Activated CD8-positive, alpha-beta memory T cell treated with anti-CD3 and anti-CD28 coated beads for 48 hours (primary cell): ENCODE data around the gene APPBP2.
A peak's percentile ranks its signal among the peaks of the same experiment; 100 is the strongest.
"Not testable (repeated sequence)": the region's sequence is repeated elsewhere in the genome, so short reads cannot be mapped to it uniquely, and the experiment has no call there.

Source experiments
- DNase-seq, 3 experiments: peaks; one replicate each; pipeline ENCODE4 v3.0.0-alpha.2; 2020; ENCODE audit warnings: low read depth in 2 of 3, low spot score in 2 of 3

Gene APPBP2

DNA sequence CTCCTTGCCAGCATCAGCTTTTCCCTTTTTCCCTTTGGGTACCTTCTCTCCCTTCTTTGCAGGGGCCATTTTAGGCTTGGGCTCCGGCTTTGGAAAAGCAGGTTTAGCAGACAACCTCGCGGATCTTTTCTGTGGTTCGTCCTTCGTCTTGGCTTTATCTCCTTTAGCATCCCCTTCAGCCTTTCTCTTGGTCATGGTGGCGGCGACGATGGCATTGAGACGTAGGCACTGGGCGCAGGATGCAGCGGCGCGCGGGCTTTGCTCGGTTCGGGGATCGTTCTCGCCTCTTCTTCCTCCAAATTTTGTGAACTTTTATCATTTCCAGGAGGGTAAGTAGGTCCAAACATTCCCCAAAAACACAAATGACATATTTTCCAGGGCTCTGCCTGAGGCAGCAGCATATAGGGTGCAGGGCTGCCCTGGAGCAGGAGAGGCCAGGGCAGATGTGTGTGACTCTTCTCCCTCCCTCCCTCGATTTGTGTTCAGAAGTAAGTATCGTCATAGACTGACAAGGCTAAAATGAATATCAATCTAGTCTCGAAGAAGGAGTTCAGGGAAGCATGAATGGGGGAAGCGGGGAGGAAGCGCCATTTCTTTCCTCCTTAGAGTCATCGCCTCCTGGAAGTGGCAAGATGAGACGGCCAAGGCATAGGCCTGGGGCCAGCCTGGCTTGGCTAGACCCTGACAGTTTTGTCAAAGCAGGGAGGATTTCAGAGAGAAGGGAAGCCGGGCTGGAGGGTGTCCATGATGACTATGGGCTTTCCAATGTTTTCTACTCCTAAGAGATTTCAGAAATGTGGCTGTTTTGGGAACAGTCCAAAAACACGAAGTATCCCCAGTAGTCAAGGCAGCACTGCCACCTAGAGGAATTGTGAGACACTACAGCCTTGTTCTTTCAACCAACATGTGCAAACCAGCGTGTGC is 90.5 kb downstream of the APPBP2 start:
- DNase-seq = no peak

DNA sequence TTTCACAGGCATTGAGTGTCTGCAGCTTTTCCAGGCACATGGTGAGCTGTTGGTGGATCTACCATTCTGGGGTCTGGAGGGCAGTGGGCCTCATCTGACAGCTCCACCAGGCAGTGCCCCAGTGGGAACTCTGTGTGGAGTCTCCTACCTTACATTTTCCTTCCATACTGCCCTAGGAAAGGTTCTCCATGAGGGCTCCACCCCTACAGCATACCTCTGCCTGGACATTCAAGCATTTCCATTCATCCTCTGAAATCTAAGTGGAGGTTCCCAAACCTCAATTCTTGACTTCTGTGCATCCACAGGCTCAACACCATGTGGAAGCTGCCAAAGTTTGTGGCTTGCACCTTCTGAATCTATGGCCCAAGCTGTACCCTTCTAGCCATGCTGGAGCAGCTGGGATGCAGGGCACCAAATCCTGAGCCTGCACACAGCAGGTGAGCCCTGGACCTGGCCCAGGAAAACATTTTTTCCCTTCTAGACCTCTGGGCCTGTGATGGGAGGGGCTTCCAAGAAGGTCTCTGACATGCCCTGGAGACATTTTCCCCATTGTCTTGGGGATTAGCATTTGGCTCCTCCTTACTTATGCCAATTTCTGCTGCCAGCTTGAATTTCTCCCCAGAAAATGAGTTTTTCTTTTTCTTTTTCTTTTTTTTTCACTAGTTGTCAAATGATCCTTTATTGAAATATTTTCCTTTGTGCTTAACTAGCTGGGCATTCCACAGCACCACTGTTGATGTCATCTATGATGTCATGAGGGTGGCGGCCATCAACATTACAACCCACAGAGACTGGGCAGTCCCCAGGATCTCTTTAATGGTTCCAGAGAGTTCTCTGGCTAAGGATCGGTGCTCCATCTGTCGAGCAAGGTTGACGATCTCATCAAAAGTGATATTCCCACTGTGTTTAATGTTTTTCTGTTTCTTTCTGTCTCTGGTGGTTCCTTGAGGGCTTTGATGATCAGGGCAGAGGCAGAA is 92.7 kb downstream of the APPBP2 start:
- not testable (repeated sequence) for DNase-seq

DNA sequence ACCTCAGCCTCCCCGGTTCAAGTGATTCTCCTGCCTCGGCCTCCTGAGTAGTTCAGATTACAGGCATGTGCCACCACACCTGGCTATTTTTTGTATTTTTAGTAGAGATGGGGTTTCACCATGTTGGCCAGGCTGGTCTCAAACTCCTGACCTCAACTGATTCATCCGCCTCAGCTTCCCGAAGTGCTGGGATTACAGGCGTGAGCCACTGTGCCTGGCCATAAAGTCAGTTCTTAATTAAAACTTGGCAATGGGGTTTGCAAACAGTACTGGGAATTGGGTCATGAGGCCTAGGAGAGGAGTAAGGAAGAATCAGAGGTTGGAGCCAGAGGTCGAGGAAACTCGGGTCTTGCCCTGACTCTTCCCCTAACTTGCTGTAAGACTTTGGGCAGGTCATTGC is 95.5 kb downstream of the APPBP2 start:
- not testable (repeated sequence) for DNase-seq

DNA sequence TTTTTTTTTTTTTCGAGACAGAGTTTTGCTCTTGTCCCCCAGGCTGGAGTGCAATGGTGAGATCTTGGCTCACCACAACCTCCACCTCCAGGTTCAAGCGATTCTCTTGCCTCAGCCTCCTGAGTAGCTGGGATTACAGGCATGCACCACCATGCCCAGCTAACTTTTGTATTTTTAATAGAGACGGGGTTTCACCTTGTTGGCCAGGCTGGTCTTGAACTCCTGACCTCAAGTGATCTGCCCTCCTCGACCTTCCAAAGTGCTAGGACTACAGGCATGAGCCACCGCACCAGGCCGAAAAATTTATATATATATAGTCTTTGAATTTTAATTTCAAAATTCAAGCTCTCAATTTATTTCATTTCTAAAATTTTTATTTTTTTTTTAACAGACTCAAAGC is 97.6 kb downstream of the APPBP2 start:
- DNase-seq = not testable (repeated sequence)

DNA sequence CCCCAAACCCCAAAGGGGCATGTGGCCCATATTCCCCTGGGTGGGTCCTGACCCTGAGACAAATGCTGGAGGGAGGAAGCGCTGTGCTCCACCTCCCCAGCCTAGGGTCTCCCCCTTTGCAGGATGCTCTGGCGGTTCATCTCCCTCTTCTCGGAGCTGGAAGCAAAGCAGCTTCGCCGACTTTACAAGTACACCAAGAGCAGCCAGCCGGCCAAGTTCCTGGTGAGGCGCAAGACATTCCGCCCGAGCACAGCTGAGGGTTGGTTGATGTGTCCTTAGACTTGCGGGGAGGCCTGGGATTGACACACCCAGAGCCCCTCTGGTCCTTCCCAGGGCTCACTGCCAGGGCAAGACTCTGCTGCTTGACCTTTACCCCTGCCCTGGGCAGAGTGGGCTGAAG is 99.4 kb downstream of the APPBP2 start:
- DNase-seq = no peak

DNA sequence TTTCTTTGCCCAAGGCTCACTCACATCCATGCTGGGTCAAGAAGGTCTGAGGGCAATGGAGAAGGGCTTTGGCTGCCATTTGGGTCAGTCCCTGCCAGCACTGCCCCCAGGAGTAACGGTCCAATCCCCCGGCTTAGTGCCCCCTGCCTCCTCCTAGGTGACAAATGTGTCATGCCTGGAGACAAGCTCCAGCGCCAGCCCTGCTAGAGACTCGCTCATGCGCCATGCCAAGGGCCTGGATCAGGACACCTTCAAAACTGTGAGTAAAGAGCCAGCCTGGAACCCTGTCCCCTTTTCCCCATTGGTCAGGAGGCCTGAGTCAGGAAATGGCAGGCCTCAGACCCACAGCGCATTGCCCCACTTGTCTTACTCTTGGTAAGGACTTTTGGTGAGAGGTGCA is 100.4 kb downstream of the APPBP2 start:
- DNase-seq = no peak

DNA sequence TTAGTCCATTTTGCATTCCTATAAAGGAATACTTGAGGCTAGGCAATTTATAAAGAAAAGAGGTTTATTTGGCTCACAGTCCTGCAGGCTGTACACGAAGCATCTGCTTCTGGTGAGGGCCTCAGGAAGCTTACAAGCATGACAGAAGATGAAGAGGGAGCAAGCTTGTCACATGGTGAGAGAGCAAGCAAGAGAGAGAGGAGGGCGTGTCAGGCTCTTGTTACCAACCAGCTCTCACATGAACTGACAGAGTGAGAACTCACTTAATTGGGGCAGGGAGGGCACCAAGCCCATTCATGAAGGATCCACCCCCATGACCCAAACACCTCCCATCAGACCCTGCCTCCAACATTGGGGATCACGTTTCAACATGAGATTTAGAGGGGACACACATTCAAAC is 102.2 kb downstream of the APPBP2 start:
- no peak for DNase-seq

DNA sequence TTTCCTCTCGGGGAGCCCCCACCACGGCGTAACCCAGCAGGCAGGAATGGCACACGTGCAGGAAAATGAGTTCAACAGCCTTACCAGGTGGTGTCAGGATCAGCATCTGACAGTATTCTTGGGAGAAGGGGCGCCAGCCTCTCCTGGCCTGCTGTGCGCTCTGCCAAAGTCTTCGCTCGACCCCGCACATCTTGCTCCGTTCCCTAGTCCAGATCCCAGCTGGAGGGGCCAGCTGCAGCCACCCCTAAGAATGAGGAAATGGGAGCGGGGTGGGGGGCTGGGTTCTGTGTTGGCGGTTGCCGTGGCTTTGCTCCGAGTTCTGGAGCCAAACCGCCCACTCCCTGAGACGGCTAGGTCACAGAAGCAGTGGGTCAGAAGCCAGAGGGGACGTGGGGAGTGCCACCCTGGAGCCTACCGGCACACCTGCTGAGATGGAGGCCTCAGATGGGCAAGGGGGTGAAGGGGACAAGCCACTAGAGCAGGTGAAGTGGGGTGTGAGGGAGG is 103.8 kb downstream of the APPBP2 start, which contains the start of gene CHCT1:
Gene CHCT1, plus strand, starts transcription at position 328 of the 504 bp plus-strand sequence. Its CDS starts 104 bp downstream, at position 432.
- DNase-seq = no peak

DNA sequence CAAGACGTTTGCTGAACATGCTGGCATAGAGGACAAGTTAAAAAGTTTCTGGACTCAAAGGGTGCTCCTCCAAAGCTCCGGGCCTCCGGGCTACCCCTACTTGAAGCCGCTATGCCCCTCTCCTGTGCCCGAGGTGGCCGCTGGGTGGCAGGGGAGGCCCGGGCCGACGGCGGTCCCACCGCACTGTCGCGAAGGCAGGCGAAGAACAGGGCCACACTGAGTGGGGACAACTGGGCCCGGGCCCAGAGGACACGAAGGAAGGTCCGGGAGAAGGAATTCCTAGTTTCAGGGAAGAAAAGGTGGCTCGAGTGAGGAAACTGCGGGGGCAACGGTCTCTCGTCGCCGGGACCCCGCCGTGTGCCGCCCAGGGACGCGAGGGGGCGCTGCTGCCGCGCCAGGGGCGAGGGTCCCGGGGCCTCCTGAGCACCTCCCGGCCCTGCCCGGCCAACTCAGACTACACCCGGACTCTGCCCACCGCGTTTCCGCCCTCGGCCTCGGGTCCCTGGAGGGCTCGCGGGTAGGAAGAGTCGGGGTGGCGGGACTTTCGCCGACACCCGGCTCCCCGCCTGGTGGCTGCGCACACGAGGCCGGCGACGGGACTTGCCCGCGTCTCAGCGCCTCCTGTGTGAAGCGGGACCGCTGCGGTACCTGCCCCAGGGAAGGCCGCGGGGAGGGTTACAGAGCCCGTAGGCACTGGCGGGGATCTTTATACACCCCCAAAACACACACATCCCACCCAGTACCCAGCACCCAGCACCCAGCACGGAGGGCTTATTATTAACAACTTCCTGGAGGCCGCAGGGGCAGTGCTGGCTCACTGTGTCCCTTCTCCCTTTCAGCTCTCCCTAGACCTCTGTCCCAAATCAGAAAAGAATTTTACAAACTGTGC is 104.5 kb downstream of the APPBP2 start:
- peak; percentile 50 to 65 (median 53) for DNase-seq

DNA sequence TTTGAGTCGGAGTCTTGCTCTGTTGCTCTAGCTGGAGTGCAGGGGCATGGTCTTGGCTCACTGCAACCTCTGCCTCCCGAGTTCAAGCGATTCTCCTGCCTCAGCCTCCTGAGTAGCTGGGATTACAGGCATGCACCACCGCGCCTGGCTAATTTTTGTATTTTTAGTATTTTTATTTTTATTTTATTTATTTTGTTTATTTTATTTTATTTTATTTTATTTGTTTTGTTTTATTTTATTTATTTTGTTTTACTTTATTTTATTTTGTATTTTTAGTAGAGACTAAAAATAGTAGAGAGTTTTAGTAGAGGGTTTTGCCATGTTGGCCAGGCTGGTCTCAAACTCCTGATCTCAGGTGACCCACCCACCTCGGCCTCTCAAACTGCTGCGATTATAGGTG is 106.2 kb downstream of the APPBP2 start:
- DNase-seq = not testable (repeated sequence)

DNA sequence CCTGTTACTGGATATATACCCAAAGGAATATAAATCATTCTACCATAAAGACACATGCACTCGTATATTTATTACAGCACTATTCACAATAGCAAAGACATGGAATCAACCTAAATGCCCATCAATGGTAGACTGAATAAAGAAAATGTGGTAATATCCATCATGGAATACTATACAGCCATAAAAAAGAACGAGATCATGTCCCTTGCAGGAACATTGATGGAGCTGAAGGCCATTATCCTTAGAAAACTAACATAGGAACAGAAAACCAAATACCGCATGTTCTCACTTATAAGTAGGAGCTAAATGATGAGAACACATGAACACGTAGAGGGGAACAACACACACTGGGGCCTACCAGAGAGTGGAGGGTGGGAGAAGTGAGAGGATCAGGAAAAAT is 107.0 kb downstream of the APPBP2 start:
- DNase-seq = not testable (repeated sequence)

DNA sequence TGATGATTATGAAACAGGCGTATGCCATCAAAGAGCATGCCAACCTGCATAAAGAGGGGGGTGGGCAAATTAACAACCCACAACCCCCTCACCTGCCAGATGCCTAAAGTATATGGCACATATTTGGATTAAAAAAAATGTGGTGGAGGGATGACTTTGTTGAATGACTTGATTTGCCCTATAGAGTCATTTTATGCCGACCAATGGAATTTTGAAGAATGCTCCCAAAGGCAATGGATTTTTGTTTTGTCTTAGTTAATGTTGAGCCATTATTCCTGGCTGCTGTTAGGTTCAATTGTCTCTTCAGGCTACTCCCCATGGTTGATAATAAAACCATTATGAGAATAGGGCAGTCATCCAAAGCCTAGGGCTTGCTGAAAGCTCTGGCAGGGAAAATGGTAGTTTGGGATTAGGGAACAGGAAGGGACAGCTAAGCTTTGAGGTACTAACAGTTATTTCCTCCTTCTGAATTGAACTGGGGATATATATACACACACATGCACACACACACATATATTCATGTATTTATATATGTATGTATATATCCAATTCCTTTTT is 109.6 kb downstream of the APPBP2 start:
- no peak for DNase-seq

DNA sequence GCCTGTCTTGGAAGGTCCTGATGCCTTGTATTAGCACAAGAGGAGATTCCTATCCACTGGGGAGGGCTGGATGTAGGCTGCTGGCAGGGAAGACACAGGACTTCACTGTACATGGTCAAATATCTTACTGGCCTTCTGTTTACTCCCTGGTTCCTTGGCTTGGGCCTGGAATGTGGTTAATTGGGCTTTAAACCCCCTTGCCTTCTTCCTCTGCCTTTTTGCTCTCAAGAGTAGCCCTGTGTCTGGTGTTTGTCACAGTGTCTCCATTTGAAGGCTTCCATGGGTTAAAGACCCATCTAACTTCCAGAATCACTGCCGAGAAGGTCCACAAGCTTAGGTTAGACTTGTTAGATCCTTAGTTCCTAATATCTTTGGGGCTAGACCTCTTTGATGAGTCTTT is 110.9 kb downstream of the APPBP2 start:
- DNase-seq = no peak

DNA sequence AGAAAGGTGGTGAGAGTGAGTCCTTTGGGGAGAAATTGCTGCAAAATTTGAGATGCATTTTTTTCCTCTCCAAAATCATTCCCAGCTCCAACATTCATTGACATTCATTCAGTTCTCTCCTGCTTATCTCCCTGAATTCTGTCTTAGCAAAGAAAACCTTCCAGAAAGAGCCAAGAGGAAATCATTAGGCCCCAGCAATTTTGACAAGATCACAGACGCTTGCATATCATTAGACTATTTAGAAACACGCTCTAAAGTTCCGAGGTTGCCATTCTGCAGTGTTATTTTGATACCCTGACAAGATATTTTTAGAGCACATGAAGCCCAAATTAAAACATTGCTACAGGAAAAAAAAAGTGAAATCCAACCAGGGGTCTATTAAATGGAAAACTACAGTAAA is 113.3 kb downstream of the APPBP2 start:
- DNase-seq = no peak

DNA sequence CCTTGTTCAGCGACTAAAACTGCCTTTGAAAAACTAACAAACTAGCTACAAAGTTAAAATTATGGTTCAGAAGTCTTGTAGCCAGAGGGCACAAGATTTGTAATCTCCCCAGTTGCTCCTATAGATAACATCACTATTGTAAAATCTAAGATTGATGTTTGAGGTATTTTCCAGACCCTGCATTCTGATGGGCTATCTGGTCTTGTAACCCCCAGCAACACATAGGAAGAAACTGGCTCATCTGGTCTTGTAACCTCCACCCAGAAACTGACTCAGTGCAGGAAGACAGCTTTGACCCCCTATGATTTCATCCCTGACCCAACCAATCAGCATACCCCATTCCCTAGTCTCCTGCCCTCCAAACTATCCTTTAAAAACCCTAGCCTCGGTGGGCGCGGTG is 116.0 kb downstream of the APPBP2 start:
- DNase-seq = no peak

DNA sequence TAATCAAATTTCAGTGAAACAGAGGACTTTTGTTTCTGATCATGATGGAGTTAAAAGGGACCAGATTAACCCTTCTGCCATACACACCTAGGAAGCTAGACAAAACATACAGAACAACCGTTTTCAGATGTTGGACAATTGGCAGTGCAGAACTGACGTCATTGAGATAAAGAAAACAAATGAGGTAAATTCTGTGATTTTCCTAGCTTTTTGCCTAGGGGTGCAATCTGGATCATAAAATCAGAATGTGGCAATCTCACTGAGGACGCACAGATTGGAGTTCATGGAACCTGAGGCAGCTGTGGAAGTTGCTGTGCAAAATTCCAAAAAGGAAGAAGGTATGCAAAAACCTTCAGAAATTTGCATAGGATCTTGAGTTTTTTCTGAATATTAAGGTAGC is 119.2 kb downstream of the APPBP2 start:
- no peak for DNase-seq

DNA sequence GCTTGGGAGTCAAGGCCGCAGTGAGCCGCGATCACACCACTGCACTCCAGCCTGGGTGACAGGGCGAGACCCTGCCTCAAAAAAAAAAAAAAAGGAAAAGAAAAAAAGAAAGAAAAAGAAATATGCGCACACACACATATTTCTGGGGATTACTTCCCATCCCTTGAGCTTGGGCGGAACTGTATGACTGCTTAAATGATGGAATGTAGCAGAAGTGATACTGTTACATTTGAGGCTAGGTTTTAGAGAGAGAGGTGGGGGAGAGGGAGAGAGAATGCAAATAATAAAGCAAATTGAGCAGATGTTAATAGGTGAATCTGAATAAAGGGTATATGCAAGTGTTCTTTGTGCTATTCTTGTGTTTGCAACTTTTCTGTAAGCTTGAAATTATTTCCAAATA is 122.1 kb downstream of the APPBP2 start:
- no peak for DNase-seq

DNA sequence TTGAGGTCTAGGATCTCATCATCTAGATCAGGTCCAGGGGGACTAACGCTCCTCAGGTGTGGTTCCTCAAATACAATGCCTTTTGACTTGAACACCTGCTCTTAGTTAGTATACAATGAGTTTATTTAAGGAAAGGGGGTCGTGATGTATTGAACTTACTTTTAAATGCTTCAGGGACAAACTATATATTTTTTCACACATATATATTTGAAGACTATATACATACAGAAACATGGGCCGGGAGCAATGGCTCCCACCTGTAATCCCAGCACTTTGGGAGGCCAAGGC is 122.6 kb downstream of the APPBP2 start:
- no peak for DNase-seq

DNA sequence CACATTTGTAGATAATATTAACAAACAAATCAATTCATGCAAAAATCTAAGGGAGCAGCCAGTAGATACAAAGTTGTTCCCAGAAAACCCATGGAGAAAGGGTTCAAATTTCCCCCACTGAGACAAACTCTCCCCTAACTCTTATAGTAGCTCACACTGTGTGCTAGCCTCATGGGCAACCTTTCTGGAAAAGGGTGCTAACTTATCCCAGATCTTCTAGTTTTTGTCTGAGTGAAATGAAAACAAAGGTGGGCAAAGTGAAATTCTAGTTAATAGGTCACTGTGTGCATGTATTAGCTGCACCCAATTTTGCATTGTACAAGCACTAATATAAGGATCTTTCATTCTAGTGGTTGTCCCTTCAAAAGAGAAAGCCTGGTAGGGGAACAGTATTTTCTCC is 124.2 kb downstream of the APPBP2 start:
- DNase-seq = no peak

DNA sequence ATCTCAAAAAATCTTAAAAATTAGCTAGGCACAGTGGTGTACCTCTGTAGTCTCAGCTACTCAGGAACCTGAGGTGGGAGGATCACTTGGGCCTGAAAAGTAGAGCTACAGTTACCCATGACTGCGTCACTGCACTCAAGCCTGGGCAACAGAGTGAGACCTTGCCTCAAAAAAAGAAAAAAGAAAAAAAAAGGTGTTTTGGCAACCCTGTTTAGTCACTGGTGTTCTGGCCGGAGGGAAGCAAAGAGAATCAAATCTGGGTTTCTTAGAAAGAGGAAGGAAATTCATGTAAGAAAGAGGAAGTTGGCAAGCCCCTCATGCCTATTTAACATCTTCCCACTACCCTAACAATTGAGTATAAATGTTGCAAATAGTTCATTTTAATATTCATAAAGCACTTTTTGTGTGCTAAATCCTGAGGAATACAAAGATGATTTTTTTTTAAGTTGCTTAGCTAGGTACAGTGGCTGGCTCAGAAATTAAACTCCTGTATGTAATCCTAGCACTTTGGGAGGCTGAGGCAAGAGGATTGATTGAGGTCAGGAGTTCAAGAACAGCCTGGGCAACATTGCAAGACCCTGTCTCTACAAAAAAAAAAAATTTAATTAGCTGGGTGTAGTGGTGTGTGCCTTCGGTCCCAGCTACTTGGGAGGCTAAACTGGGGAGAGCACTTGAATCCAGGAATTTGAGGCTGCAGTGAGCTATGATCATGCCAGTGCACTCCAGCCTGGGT is 127.6 kb downstream of the APPBP2 start:
- no peak for DNase-seq
